ENCODE data around the gene OR5K2. TPM values are rescaled to one million over a fixed set of nuclear protein-coding genes. Genes with fewer than 3 reads are reported as not detected.

Gene OR5K2
- total RNA-seq, 1 experiment from 2014 or later: not detected

GRCh38 chr3:98530676-98531075, 33.2 kb downstream of the OR5K2 start:
- ChIA-PET POLR2A (no interaction called here), CTCF (no interaction called here)

More at GRCh38 chr3:98530676-98531075, 33.2 kb downstream of the OR5K2 start:
- H3K4me1 Mint-ChIP-seq: peaks cover 3% of the 10 kb centered on the region
- ATAC-seq: no peak
- DNase-seq (ENCODE audit: low spot score): no peak
- no peak for TF ChIP-seq FOXJ3 (CRISPR knock-in tag; IDR thresholded peaks at IDR 0.05; ENCODE audit: borderline replicate concordance)
- TF ChIP-seq ZNF281 (CRISPR knock-in tag; IDR thresholded peaks at IDR 0.05): no peak
- no peak for TF ChIP-seq KAT7 (CRISPR knock-in tag; IDR thresholded peaks at IDR 0.05; ENCODE audit: borderline replicate concordance)
- TF ChIP-seq CBFB (CRISPR knock-in tag; IDR thresholded peaks at IDR 0.05; ENCODE audit: low read depth): no peak
- no peak for TF ChIP-seq MYBL2 (CRISPR knock-in tag; IDR thresholded peaks at IDR 0.05)
- TF ChIP-seq ZNF425 (CRISPR knock-in tag; conservative IDR thresholded peaks at IDR 0.05): no peak
- no peak for TF ChIP-seq CREM (CRISPR knock-in tag; IDR thresholded peaks at IDR 0.05)
- no peak for TF ChIP-seq HMGXB4 (CRISPR knock-in tag; IDR thresholded peaks at IDR 0.05)
- no peak for TF ChIP-seq NFATC4 (CRISPR knock-in tag; IDR thresholded peaks at IDR 0.05)
- TF ChIP-seq ZNF416 (CRISPR knock-in tag; IDR thresholded peaks at IDR 0.05): no peak
- TF ChIP-seq ZNF512 (CRISPR knock-in tag; IDR thresholded peaks at IDR 0.05; ENCODE audit: borderline replicate concordance): no peak
- TF ChIP-seq ZNF671 (CRISPR knock-in tag; IDR thresholded peaks at IDR 0.05): no peak
- H3K27ac Mint-ChIP-seq: no peak overlapping the region
- no peaks in the 10 kb centered on the region for H3K9me3 Mint-ChIP-seq
- H3K4me3 Mint-ChIP-seq: no peak overlapping the region
- no peaks in the 10 kb centered on the region for H3K27me3 Mint-ChIP-seq (ENCODE audit: low read depth)
- no peaks in the 10 kb centered on the region for H3K36me3 Mint-ChIP-seq

Measured in WTC11 (cell line).